Limb (tissue), 2 donors: Measurements from ENCODE around the gene NOL4L.
"Not testable (repeated sequence)": the region's sequence is repeated elsewhere in the genome, so short reads cannot be mapped to it uniquely, and the experiment has no call there.

Source experiments
- DNase-seq, 2 donors: peaks; one replicate each; pipeline ENCODE4 v3.0.0-alpha.2; 2016; ENCODE audit errors: extremely low spot score in 2 of 2

Gene NOL4L

GRCh38 chr20:32510120-32510600 lies 75.0 kb downstream of the NOL4L start:
- no peak for DNase-seq

- no peak for DNase-seq
These were observed 75.5 kb downstream of the NOL4L start for GRCh38 chr20:32509639-32510066.

GRCh38 chr20:32508775-32509119 lies 76.4 kb downstream of the NOL4L start:
- DNase-seq: no peak

- no peak for DNase-seq
These were observed 76.9 kb downstream of the NOL4L start for GRCh38 chr20:32507998-32508774.

- no peak for DNase-seq
These were observed 78.4 kb downstream of the NOL4L start for GRCh38 chr20:32506721-32507120.

- no peak for DNase-seq
These were observed 79.2 kb downstream of the NOL4L start for GRCh38 chr20:32505723-32506473.

- DNase-seq: no peak
These were observed 83.4 kb downstream of the NOL4L start for GRCh38 chr20:32501709-32502108.

GRCh38 chr20:32497589-32498224 lies 87.4 kb downstream of the NOL4L start:
- DNase-seq: peak in 1 of 2 donors; percentile 34

- DNase-seq: peak in 1 of 2 donors; percentile 17
These were observed 88.2 kb downstream of the NOL4L start for GRCh38 chr20:32496811-32497533.

GRCh38 chr20:32495949-32496348 lies 89.2 kb downstream of the NOL4L start:
- peak in 1 of 2 donors; percentile 19 for DNase-seq

- DNase-seq: no peak
These were observed 89.9 kb downstream of the NOL4L start for GRCh38 chr20:32495217-32495565.

GRCh38 chr20:32494483-32495216 lies 90.5 kb downstream of the NOL4L start:
- peak in 1 of 2 donors; percentile 16 for DNase-seq

- peak in 1 of 2 donors; percentile 9 for DNase-seq
These were observed 91.8 kb downstream of the NOL4L start for GRCh38 chr20:32493356-32493755.

GRCh38 chr20:32491764-32492151 lies 93.4 kb downstream of the NOL4L start:
- DNase-seq: not testable (repeated sequence)

GRCh38 chr20:32490942-32491763 lies 94.0 kb downstream of the NOL4L start:
- peak in 1 of 2 donors; percentile 18 for DNase-seq

- no peak for DNase-seq
These were observed 96.9 kb downstream of the NOL4L start for GRCh38 chr20:32488066-32488838.

- DNase-seq: peak in 1 of 2 donors; percentile 14
These were observed 97.8 kb downstream of the NOL4L start for GRCh38 chr20:32487381-32487780.

GRCh38 chr20:32485770-32486478 lies 99.2 kb downstream of the NOL4L start:
- no peak for DNase-seq
